PC-9 (cell line): ENCODE results near the gene LRWD1.

Experiments used
- EZH2 ChIP-seq: fragments of 200-600 bp; sonication (generic); IDR thresholded peaks from 2 replicates; pipeline ENCODE4 v1.8.0; 2017; ENCODE audit warnings: antibody characterized with exemption, low read depth
- TF ChIP-seq, protein P1 (sequence below): fragments of 200-600 bp; sonication (generic); conservative IDR thresholded peaks from 2 replicates; pipeline ENCODE4 v1.6.1; 2017; ENCODE audit warnings: mixed run types, antibody characterized with exemption, mild to moderate bottlenecking, moderate library complexity

DNA sequence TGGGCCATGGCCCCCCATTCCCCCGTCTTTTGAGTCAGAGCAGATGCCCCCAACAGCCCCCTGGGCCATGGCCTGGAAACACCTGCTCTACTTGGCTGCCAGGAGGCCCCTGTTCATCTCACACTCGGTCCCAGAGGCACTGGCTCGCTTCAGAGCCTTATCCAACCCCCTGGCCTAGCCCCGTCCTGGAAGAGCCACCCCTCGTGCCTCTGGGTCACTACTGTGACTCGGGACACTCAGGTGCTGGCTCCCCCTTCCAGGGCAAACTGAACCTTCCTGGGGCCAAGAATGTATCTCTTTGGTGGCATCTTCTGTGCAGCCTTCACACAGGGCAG is 7.0 kb downstream of the LRWD1 start:
- no peak for TF ChIP-seq EZH2
- TF ChIP-seq, protein P1, sequence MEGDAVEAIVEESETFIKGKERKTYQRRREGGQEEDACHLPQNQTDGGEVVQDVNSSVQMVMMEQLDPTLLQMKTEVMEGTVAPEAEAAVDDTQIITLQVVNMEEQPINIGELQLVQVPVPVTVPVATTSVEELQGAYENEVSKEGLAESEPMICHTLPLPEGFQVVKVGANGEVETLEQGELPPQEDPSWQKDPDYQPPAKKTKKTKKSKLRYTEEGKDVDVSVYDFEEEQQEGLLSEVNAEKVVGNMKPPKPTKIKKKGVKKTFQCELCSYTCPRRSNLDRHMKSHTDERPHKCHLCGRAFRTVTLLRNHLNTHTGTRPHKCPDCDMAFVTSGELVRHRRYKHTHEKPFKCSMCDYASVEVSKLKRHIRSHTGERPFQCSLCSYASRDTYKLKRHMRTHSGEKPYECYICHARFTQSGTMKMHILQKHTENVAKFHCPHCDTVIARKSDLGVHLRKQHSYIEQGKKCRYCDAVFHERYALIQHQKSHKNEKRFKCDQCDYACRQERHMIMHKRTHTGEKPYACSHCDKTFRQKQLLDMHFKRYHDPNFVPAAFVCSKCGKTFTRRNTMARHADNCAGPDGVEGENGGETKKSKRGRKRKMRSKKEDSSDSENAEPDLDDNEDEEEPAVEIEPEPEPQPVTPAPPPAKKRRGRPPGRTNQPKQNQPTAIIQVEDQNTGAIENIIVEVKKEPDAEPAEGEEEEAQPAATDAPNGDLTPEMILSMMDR: no peak
